HG03039 (cell line): Measurements from ENCODE around the gene PRDM13.
"Not testable (repeated sequence)": the region's sequence is repeated elsewhere in the genome, so short reads cannot be mapped to it uniquely, and the experiment has no call there.

Experiments used
- ATAC-seq: cut with Tn5 transposase; IDR thresholded peaks from one replicate; pipeline ENCODE4 v1.9.1; 2021; ENCODE audit warnings: mild to moderate bottlenecking, moderate library complexity; ENCODE audit not compliant: unreplicated experiment

PRDM13 gene

DNA sequence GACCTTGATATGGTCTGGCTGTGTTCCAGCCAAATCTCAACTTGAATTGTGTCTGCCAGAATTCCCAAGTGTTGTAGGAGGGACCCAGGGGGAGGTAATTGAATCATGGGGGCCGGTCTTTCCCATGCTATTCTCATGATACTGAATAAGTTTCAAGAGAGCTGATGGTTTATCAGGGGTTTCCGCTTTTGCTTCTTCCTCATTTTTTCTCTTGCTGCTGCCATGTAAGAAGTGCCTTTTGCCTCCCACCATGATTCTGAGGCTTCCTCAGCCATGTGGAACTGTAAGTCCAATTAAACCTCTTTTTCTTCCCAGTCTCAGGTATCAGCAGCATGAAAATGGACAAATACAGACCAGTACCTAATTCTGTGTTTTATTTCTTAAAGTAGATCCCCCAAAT lies 15.4 kb downstream of the PRDM13 start:
- ATAC-seq: not testable (repeated sequence)

DNA sequence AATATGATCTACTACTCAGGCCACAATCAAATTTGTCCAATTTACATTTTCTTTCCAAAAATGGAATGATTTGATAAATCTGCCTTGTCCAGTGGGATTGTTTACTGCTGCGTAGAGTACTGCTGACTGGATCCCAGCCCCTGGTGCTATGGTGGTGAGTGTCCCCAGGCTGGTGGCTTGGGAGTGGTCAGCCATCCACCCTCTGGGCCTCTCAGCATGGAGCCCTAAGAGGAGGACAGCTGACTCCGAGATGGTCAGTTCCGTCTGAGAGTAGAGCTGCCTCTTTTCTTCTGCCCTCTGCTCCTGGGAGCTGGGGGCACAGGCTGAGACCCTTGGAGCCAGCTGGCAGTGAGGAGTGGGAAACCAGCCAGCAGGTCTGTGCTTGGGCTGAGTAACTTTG lies 22.7 kb downstream of the PRDM13 start:
- no peak for ATAC-seq

DNA sequence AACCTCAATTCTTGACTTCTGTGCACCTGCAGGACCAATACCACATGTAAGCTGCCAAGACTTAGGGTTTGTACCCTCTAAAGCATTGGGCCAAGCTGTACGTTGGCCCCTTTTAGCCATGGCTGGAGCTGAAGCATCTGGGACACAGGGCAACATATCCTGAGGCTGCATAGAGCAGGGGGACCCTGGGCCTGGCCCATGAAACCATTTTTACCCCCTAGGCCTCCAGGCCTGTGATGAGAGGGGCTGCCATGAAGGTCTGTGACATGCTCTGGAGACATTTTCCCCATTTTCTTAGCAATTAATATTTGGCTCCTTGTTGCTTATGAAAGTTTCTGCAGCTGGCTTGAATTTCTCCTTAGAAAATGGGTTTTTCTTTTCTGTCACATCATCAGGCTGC lies 31.0 kb downstream of the PRDM13 start:
- ATAC-seq: no peak

DNA sequence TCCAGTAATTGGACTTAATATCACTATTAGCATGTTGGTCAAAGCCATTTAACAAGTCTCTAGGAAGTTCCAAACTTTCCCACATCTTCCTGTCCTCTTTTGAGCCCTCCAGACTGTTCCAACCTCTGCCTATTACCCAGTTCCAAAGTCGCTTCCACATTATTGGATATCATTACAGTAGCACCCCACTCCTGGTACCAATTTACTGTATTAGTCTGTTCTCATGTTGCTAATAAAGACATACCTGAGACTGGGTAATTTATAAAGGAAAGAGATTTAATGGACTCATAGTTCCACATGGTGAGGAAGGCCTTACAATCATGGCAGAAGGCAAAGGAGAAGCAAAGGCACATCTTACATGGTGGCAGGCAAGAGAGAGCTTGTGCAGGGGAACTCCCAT lies 31.7 kb downstream of the PRDM13 start:
- not testable (repeated sequence) for ATAC-seq

DNA sequence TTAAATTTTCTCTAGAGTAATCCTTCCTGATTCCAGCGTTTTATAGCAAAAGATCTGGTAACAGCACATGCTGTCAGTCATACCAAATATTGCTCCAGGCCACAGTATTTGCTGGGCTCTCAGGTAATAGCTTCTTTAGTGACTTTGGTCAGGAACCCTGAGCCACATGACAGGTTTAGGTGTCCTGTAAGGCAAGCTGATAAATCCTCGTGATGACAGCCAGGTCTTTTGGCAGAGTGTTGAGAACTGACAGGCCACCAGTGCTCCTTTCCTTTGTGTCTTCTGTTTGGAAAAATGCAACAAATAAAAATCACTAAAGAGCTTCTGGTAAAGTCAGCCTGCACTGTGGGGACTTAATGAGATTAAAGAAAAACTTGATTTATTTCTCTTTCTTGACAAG lies 34.6 kb downstream of the PRDM13 start:
- no peak for ATAC-seq

DNA sequence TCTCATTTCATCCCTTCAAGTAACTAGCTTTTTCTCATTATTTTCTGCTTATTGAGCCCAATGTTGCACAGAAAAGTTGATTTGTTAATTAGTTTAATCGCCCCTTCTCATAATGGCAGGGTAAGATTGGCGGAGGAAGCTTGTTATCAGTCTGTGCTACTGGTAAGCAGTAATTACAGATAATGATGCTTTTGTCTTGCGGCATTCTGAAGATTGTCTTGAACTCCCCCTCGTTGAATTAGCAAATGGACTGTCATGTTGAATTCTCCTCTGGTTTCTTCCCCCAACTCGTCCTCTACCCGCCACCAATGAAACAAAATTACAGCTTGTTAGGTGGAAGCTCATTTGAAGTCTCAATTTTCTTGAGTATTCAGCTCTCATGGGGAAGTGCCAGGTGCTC lies 39.4 kb downstream of the PRDM13 start:
- no peak for ATAC-seq

DNA sequence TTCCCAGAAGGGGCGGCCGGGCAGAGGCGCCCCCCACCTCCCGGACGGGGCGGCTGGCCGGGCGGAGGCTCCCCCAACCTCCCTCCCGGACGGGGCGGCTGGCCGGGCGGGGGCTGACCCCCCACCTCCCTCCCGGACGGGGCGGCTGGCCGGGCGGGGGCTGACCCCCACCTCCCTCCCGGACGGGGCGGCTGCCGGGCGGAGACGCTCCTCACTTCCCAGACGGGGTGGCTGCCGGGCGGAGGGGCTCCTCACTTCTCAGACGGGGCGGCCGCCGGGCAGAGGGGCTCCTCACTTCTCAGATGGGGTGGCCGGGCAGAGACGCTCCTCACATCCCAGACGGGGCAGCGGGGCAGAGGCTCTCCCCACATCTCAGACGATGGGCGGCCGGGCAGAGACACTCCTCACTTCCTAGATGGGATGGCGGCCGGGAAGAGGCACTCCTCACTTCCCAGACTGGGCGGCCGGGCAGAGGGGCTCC lies 43.5 kb downstream of the PRDM13 start:
- not testable (repeated sequence) for ATAC-seq

DNA sequence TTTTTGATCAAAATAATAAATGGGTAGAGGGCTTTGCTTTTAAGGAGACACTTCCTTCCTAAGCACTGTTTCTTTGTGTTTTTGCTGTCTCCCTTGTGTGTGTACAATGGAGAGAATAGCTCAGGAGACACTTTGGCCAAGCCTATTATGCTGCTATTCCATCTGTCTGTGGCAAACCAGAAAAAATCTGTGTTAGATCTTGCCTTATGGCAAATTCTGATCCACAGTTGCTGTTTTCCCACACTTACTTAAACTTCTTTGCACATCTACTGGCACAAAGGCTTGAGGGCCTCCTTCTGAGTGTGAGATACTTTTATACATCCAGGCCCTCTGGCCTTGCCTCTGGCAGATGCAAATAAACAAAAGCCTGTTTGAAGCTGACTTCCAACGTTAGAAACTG lies 53.6 kb downstream of the PRDM13 start:
- ATAC-seq: no peak

DNA sequence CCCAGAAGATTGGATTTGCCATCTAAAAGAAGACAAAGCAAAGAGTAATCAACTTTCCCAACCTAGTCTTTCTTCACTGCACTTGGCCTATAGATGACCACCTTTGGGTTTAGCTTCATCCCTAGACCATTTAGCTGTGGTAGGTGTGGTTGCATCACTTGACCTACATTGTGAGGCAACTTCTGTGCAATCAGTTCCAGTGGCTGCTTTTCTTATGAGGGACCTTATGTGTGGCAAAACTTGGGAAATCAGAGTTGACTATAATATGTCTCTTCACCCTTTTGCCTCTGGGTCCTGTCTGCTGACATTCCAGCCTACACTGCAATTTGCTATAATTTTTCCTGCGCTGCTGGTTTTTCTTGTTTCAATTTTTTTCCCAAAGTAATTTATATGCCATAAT lies 55.2 kb downstream of the PRDM13 start:
- no peak for ATAC-seq

DNA sequence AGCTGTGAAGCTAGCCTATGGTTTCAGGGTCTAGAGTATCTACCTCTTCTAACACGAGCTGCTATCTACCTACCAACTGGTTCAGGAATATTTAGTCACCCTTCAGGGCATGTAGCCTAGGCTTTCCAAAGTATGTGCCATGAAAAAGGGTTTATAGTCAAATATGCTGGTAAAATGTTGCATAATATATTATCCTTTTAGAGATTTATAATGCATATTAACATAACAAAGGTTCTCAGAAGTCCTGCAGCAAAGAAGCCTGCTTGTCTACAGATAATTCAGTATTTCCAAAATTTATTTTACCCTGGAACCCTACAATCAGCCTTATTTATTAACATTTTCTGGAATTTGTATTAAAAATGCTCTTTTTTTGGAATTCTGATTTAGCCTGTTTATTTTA lies 56.0 kb downstream of the PRDM13 start:
- no peak for ATAC-seq
